Cardiac fibroblast (primary cell): ENCODE data around the gene DNAH1.
A peak's percentile ranks its signal among the peaks of the same experiment; 100 is the strongest.

Source experiments
- DNase-seq, 2 donors: peaks; one replicate each; pipeline versions ENCODE4 v3.0.0 to v3.0.0-alpha.2; 2010; ENCODE audit warnings: low read depth in 2 of 2
- H3K4me3 ChIP-seq, 2 donors: replicated peaks in 1 of 2; 1 replicate in 1 of 2; 2 replicates in 1 of 2; pipeline ENCODE4 v1.5.1; 2011; ENCODE audit warnings: low read depth in 2 of 2, low read length in 2 of 2, mild to moderate bottlenecking in 2 of 2, moderate library complexity in 1 of 2
- CTCF ChIP-seq: IDR thresholded peaks from one replicate; pipeline ENCODE4 v1.5.1; 2011; ENCODE audit warnings: low read depth, mild to moderate bottlenecking, low read length, inconsistent platforms

The DNAH1 gene

DNA sequence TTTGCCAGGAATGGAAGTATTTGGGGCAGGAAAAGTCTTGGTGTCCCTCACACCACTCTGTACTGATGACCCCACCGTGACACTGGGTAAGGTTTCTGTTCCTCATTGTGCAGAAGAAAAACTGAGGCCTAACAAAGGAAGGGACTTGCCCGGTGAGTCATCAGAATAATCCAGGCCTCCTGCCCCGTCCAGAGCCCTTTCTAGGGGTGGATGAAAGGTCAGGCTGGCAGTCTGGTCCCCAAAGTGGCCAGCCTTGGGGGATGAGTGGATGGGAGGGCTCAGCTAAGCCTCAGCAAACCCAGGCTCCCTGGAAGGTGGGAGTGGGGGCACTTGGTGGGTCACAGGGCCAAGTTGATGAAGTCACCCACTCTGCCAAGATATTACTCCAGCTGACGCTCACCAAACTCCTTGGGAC, 2.3 kb upstream of the DNAH1 start:
- DNase-seq, result peak; percentile 52 to 61
- no peak overlapping the region for H3K4me3 ChIP-seq
- TF ChIP-seq CTCF, result no peak

- H3K4me3 ChIP-seq, result no peak overlapping the region
- DNase-seq, result peak; percentile 13 to 32
These were observed 1.6 kb upstream of the DNAH1 start for GRCh38 chr3:52314489-52314888.

GRCh38 chr3:52315006-52315405, 1.1 kb upstream of the DNAH1 start:
- no peak for DNase-seq
- no peak overlapping the region for H3K4me3 ChIP-seq
- no peak for TF ChIP-seq CTCF

More at GRCh38 chr3:52314489-52314888, 1.6 kb upstream of the DNAH1 start:
- TF ChIP-seq CTCF, result no peak

GRCh38 chr3:52317208-52318000, 1.3 kb downstream of the DNAH1 start:
- H3K4me3 ChIP-seq, result peak overlapping the region; percentile 23 to 38
- no peak for TF ChIP-seq CTCF
- DNase-seq, result peak; percentile 39

DNA sequence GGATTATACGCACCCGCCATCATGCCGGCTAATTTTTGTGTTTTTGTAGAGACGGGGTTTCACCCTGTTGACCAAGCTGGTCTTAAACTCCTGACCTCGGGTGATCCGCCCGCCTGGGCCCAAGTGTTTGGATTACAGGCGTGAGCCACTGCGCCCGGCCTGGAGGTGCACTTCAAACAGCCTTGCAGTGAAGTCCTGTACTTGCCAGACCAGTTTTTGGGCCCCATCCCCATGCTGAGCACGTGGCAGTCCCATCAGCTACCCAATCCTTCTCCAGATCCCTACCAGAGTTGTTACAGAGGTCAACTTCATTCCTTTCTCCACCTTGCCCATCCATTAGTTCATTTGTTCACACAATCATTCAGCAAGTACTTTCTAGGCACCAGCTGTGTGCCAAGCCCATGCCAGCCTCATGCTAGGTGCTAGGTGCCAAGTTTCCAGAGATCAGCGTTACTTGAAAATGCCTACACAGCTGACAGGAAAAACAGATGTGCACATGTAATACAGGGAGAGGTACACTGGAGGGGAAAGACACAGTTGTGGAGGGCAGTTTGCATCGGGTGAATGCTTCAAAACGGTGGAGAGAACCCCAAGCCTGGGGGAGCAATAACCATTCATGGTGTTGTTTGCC, 2.2 kb downstream of the DNAH1 start:
- no peak overlapping the region for H3K4me3 ChIP-seq
- no peak for DNase-seq
- no peak for TF ChIP-seq CTCF

- no peak for TF ChIP-seq CTCF
- H3K4me3 ChIP-seq, result no peak overlapping the region
- no peak for DNase-seq
These were observed 3.9 kb downstream of the DNAH1 start for GRCh38 chr3:52319921-52320595.
